Measurements from ENCODE around the gene KIDINS220.
"Not testable (repeated sequence)": the region's sequence is repeated elsewhere in the genome, so short reads cannot be mapped to it uniquely, and the experiment has no call there.

The KIDINS220 gene

DNA sequence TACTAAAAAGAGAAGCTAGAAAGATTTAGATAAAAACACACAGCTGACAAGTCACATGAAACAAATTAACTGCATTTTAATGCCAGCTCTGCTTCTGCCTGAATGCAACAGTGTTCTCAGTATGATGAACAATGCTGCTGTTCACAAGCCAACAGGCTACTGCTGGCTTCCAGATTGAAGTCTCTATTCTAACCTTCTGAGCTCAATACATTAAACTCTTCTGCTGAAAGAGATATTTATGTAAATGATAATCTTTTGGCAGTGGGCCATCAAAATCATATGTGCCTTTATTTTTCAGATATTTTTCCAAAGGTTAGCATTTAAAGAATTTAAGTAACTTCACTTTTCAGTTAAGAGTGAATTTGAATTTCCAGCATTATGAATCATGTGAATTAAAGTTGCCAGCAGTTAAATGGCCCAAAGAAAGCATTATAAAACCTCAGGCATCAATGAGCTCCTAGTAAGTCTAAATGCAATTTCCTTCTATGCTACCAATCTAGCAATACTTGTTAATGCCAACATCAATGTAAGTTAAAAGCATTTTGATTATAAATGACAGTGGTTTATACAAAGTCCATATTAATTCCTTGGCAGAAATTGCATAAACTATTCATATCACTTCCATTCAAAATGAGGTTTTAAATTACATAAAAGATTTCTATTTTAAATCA lies 83.2 kb downstream of the KIDINS220 start:
- no peak for DNase-seq (ENCODE audit: low read depth)

GRCh38 chr2:8753609-8754008 lies 83.8 kb downstream of the KIDINS220 start:
- DNase-seq (ENCODE audit: low read depth): no peak

DNA sequence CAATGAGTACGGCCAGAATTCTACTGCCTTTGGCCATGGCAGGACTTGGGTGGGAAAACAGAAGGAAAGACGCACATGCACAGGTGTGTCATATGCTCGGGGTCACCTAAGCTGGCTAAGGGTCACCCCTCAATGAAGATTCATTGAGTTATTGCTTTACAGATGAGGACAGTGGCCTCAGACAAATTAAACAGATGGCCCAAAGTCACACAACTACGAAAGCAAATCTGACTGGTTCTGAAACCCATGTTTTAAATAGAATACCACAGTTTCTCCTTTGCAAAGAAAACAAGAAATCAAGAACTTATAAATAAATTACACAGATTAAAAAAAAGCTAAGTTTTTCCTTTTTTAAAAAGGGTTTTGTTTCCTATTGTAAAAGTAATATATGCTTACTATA lies 85.0 kb downstream of the KIDINS220 start:
- DNase-seq (ENCODE audit: low read depth): no peak

GRCh38 chr2:8750221-8750620 lies 87.2 kb downstream of the KIDINS220 start:
- DNase-seq (ENCODE audit: low read depth): no peak

- DNase-seq (ENCODE audit: low read depth): no peak
These were observed 94.2 kb downstream of the KIDINS220 start for GRCh38 chr2:8743261-8743660.

GRCh38 chr2:8740136-8740535 lies 97.3 kb downstream of the KIDINS220 start:
- DNase-seq (ENCODE audit: low read depth): no peak

DNA sequence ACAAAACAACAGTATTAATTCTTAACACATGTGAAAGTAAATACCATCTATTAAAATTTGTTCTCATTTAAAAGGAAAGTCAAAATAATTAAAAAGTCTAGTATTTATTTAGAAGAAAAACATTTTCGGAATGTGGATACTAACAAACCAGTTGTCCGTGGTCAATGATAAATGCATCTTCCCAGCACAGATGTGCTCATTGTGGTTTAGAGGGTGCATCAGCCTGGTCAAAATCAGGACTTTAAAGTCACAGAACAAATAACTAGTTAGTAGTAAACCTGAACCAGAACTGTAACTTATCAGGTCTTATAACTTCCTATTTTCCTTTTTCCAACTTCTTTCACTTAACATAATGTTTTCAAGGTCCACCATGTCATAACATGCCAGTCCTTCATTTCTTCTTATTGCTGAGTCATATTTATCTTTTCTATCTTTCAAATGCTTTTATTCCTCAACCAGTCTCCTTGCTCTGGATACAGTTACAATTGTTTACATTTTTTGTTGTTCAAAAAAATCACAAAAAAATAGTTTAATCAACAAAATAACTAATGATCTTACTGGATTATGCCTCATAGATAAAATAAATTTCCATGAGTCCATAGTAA lies 99.7 kb downstream of the KIDINS220 start:
- no peak for DNase-seq (ENCODE audit: low read depth)

DNA sequence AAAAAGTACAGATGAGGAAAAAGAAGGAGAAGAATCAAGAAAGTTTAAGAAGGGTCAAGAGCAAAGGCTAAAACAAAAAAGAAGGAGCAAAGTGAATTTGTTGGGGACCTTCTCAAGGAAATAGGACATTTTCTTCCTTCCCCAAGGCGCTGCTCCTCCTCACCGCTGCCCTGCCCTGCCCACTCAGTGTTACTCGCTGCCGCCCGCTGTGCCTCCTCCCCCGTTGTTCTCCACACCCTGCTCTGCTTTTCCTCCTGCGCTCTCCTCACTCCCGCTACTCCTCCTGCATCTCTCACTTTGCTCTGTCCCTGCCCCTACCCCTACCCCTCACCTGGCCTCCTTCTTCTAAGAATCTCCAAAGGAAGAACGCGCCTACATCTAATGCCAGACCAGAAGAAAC lies 104.8 kb downstream of the KIDINS220 start:
- DNase-seq (ENCODE audit: low read depth): no peak

- DNase-seq (ENCODE audit: low read depth): no peak
These were observed 107.5 kb downstream of the KIDINS220 start for GRCh38 chr2:8729939-8730338.

- DNase-seq (ENCODE audit: low read depth): not testable (repeated sequence)
These were observed 108.3 kb downstream of the KIDINS220 start for GRCh38 chr2:8729101-8729500.

DNA sequence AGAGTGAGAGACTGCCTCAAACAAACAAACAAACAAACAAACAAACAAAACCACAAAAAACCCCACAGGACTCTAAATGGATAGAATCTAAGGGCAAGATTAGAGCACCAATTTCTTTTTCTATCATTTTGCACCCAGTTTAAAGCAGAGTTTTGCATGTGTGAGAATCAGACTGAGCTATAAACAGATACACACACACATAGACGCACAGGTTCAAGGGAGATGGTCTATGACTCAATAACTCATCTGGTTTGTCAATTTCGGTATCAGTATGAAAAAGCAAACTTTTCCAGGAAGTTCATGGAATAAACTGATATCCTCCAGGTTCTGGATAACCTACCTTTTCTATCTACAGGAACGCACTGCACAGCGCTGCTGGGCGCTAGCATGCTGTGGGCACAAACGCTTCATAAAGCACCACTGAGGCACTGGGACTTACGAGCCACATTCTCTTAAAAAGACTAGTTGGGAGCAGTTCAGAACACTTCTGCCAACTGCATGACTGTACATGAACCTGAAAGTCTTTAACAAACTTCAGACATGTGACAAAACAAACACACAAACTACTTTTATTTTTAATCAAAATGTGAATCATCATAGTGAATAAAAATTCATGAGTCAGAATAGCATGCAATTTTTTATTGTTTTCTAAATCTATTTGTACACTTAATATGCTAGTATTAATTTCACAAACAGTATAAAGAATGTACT lies 109.0 kb downstream of the KIDINS220 start:
- no peak for DNase-seq (ENCODE audit: low read depth)

DNA sequence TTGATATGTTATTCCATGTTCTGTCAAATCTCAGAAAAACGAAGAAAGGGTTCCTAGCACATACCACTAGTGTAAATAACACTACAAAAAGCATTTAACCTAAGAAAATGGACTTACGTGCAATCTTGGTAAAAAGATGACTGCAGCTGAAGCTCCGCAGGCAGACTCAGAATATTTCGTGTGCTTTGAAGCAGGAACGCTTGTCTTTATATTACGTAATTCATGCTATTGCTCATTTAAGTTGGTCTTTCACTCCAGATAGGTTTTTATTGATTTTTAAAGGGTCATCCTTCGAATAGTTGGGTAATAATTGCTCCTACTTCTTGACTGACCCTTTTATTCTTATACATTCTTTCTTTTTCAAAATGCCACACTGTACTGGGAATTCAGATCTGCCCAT lies 111.6 kb downstream of the KIDINS220 start:
- DNase-seq (ENCODE audit: low read depth): no peak

- no peak for DNase-seq (ENCODE audit: low read depth)
These were observed 114.4 kb downstream of the KIDINS220 start for GRCh38 chr2:8722986-8723385.

DNA sequence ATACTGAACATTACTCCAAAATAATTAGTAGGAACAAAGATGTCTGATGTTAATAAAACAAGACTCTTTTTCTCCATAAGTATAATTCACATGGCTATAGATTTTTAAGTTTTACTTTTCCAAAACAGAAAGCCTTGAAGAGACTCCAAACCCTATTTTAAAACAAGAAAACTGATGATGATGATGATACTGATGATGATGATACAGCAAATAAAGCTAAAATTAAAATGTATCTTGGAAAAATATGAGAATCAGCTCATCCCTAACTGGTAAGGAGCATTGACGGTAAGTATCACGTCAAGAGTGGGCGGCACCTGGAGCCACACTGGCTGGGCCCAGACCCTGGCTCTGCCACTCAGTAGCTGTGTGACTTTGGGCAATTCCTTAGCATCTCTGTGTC lies 116.0 kb downstream of the KIDINS220 start:
- DNase-seq (ENCODE audit: low read depth): no peak

- DNase-seq (ENCODE audit: low read depth): no peak
These were observed 116.7 kb downstream of the KIDINS220 start for GRCh38 chr2:8720741-8721140.

- no peak for DNase-seq (ENCODE audit: low read depth)
These were observed 117.9 kb downstream of the KIDINS220 start for GRCh38 chr2:8719528-8719927.

- DNase-seq (ENCODE audit: low read depth): no peak
These were observed 122.4 kb downstream of the KIDINS220 start for GRCh38 chr2:8714971-8715370.

- no peak for DNase-seq (ENCODE audit: low read depth)
These were observed 123.1 kb downstream of the KIDINS220 start for GRCh38 chr2:8714283-8714682.

- DNase-seq (ENCODE audit: low read depth): no peak
These were observed 126.5 kb downstream of the KIDINS220 start for GRCh38 chr2:8710951-8711350.

- DNase-seq (ENCODE audit: low read depth): no peak
These were observed 127.8 kb downstream of the KIDINS220 start for GRCh38 chr2:8709611-8710010.

GRCh38 chr2:8704906-8705305 lies 132.5 kb downstream of the KIDINS220 start:
- no peak for DNase-seq (ENCODE audit: low read depth)

GRCh38 chr2:8701681-8702379 lies 135.6 kb downstream of the KIDINS220 start:
- DNase-seq (ENCODE audit: low read depth): no peak

DNA sequence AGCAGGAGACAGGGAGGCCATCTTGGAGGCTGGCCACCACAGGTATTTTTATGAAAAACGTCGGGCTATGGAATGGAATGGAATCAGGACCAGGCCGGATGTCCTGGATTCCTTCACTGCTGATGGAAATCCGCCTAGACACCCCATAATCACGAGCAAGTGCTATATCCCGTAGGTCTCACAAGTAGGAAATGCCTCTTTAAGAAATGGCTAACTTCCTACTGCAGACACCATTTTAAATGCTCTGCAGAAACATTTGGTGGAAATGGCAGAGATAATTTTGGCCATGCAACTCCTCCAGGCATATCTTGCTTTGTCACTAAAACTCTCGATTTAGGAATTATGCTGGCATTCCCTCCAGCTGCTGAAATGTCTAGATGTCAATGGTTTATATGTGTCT lies 137.6 kb downstream of the KIDINS220 start:
- DNase-seq (ENCODE audit: low read depth): no peak

Measured in activated T-cell treated with anti-CD3 and anti-CD28 coated beads for 24 hours (primary cell).